NCI-H1092 treated with DMSO at 0.1 percent for 48 hours (cell line): Measurements from ENCODE around the gene ABCB1.
"Not testable (repeated sequence)": the region's sequence is repeated elsewhere in the genome, so short reads cannot be mapped to it uniquely, and the experiment has no call there.

Source experiments
- DNase-seq: peaks from one replicate; lab custom pipeline; 2025; lab: John Stamatoyannopoulos, UW

The ABCB1 gene

DNA sequence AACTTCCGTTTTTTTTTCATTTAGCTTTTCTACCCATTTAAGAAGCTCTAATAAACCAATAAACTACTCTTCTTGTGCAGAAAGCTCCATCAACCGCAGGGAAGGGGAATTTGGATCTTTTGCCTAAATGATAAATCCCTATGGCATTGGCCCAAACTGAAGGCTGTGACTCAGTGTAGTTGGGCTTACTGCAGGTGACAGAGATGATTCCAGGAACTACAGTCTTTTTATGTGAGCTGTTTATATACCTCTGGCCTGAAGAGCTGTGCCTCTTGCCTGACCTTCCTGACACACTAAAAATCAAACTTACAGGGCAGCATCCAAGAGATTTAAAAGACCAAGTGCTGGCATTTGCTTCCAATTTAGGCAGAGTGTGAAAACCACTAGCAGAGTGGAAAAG is 25.2 kb downstream of the ABCB1 start:
- DNase-seq, result no peak

GRCh38 chr7:87574630-87575029 is 26.1 kb downstream of the ABCB1 start:
- DNase-seq, result no peak

- not testable (repeated sequence) for DNase-seq
Measured at GRCh38 chr7:87572513-87572912, 28.2 kb downstream of the ABCB1 start.

GRCh38 chr7:87570178-87570577 is 30.5 kb downstream of the ABCB1 start:
- DNase-seq, result no peak

DNA sequence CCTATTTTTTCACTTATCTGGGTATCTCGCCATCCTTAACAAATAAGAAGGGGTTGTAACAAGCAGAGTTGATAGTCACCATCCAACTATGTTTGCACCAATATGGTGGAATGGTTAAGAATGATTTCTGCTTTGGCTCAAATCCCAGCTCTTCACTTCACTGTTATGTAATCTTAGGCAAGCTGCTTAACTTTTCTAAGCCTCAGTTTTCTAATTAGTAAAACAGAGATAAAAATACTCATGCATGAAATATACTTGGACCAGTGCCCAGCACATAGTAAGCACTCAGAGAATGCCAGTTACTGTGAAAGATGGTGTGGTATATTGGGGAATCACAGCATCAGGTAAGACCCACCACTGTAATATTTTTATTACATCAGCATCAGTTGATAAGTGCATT is 33.6 kb downstream of the ABCB1 start:
- no peak for DNase-seq

DNA sequence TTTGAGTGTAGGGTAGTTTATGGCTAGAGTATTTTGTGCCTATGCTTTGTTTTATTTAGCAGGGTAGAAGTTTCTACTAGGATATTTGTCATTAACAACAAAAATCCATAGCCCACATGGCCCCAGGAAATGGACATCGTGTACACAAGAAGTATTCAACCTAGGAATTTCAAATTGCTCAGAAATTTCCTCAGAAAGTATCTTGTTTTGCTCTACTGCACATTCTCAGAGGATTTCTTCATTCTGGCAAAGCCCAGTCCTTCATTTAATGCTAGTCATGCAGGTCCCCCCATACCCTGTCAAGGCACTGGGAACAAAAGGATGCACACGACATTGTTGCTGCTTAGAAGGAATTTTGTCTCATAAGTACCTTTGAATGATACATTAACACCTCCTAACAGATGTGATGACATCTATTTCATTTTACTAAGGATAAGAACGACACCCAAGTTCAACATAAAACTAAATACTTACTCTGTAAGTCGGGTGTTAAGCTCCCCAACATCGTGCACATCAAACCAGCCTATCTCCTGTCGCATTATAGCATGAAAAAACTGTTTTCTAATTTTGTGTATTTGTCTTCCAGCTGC is 34.3 kb downstream of the ABCB1 start:
- DNase-seq, result no peak

GRCh38 chr7:87565877-87566276 is 34.8 kb downstream of the ABCB1 start:
- no peak for DNase-seq

GRCh38 chr7:87564296-87564963 is 36.3 kb downstream of the ABCB1 start:
- peak; percentile 20 for DNase-seq

DNA sequence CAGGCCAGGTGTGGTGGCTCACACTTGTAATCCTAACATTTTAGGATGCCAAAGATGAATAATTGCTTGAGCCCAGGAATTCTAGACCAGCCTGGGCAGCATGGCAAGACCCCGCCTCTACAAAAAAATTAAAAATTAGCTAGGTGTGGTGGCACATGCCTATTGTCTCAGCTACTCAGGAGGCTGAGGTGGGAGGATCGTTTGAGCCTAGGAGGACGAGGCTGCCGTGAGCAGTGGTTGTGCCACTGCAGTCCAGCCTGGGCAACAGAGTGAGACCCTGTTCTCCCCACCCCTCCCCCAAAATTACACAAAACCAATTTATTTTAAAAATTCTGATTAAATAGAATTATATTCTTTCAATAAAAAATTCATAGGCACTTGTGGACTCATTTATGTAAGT is 39.0 kb downstream of the ABCB1 start:
- DNase-seq, result no peak

- no peak for DNase-seq
Measured at GRCh38 chr7:87561102-87561501, 39.6 kb downstream of the ABCB1 start.

DNA sequence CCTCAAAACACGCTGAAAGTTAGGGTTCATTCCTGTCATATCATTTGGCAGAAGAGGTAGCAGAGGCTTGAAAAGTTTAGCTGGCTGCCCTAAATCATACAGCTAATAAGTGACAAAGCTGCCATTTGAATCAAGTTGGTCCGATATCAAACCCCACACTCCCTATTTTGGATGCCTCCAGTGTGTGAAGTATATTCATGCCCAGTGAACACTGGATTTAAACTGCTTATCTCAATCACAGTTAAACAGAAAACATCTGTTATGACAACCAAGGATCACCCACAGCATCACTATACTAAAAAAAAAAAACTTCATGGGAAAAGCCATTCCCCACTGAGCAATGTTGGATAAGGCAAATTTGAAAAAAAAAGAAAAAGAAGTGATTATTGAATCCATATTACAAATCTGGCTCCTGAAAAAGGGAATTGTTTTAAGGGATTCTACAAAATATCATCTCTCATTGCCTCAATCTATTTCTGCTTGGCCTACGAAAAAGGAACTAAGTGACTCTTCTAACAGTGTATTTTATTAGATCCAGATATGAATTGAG is 48.3 kb downstream of the ABCB1 start:
- DNase-seq, result no peak

- DNase-seq, result no peak
Measured at GRCh38 chr7:87548123-87548919, 52.4 kb downstream of the ABCB1 start.

- DNase-seq, result no peak
Measured at GRCh38 chr7:87545760-87546159, 54.9 kb downstream of the ABCB1 start.

GRCh38 chr7:87543623-87544022 is 57.1 kb downstream of the ABCB1 start:
- no peak for DNase-seq

GRCh38 chr7:87541648-87542047 is 59.0 kb downstream of the ABCB1 start:
- DNase-seq, result no peak

GRCh38 chr7:87538052-87538451 is 62.6 kb downstream of the ABCB1 start:
- DNase-seq, result no peak

GRCh38 chr7:87534072-87534471 is 66.6 kb downstream of the ABCB1 start:
- no peak for DNase-seq

DNA sequence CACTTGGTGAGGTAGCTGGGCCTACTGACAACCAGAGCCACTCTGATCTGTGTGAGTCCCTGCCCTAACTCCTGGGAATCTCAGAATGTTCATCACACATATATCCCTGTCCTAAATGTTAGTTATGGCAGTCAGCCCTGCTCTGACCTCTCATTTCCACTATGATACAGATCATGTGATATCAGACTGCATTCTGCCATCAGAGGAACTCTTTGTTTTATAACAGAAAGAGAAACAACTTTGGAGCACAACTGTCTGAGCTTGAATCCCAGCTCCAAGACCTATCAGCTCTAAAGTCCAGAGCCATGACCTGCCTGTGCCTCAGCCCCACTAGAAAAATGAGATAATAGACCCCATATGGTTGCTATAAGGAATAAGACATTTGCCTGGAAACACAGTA is 70.6 kb downstream of the ABCB1 start:
- no peak for DNase-seq

- no peak for DNase-seq
Measured at GRCh38 chr7:87528730-87529129, 72.0 kb downstream of the ABCB1 start.

DNA sequence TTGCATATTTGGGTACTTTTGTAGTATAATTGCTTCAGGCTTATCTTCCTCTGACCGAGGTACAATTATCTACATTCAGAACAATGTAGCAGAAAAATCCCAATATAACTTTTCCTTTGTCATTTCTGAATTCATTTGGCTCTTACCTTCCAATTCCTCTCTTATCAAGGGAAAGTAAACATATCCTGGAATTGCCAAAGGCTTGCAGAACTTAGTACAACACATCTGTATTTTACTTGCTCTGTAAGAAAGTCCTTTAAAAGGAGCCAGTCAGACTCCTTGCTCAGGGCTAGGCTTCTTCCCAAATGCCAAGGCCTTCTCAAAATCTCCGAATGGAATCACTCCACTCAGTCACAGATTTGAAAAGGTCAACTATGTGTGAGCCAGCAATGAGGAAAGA is 81.9 kb downstream of the ABCB1 start:
- DNase-seq, result no peak

DNA sequence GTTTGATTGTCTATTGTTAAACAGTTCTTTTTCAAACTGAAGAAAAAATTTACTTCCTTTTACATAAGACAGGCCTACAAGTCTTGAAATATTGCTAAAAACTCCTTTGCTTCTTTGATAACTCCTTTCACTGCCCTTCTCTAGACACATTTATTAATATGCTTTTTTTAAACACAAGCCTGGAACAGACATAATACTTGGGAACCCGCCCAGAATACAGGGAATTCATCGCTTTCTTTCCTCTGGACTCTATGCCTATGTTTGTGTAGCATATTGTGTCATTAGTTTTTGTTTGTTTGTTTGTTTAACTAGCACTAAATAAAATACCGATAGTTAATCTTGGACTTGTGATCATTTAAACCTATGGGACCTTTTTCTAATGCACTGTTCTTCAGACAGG is 82.8 kb downstream of the ABCB1 start:
- no peak for DNase-seq

DNA sequence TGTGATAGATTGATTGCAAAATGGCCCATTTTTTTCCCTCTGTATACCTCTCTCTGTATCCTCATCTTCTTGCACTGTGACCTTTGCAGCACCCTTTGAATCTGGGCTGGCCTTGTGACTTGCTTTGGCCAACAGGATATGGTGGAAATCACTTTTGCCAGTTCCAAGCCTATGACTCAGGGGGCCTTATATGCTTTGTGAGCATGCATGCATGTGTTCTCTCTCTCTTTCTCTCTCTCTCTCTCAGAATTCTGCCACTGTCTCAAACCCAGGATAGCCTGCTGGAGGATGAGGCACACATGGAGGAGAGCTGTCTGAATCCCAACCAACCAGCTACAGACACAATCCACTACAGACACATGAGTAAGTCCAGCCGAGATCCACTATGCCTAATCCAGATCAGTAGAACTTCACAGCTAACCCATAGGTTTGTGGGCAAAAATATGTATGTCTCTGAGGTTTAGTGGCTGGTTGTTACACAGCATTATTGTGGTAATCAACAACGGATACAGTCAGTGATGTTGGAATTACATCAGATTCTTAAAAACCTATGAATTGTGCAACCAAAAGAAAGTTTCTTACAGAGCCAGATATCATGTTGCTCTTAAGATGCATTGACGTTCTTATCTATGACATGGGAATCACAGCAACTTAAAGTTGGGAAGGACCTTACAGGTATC is 83.4 kb downstream of the ABCB1 start:
- DNase-seq, result no peak
